ENCODE results near the gene SF3B2. TPM values are rescaled to one million over a fixed set of nuclear protein-coding genes. Genes with fewer than 3 reads are reported as not detected.
A peak's percentile ranks its signal among the peaks of the same experiment; 100 is the strongest.

The SF3B2 gene
- total and polyA plus RNA-seq, 2 donors (not counting 1 experiment from before 2014, with no cell fraction given) = 139 to 205 TPM

DNA sequence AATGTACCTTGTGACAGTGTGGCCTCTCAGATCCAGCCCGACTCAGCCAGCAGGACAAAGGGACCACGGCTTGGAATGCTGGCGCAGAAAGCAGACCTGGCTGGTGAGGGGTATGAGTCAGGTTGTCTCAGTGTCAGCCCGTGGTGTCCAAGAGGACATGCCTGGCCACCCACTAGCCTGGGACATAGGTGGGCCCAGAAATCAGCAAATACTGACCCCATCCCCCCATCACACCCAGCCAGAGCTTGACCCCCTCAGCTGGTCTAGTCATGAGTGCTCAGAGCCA, 45.3 kb upstream of the SF3B2 start:
- CTCF ChIA-PET = interaction anchor here (1.6 kb wide), 1 partner anchor 38 kb away, joined by 4 read pairs; no protein-coding TSS in a partner anchor
- TF ChIP-seq CTCF (IDR thresholded peaks at IDR 0.05) = no peak
- no peak for TF ChIP-seq EZH2 (IDR thresholded peaks at IDR 0.05; ENCODE audit: borderline replicate concordance, insufficient read depth, low read depth, low read length, poor library complexity, severe bottlenecking)

GRCh38 chr11:66007201-66007634, 44.9 kb upstream of the SF3B2 start:
- WGBS (ENCODE audit: insufficient coverage) = 87% methylated on average over 5 of the region's 5 CpGs
- POLR2A ChIA-PET = no interaction called here
- no peak overlapping the region for H3K4me2 ChIP-seq (replicated peaks; ENCODE audit: low read depth, low read length, poor library complexity, severe bottlenecking)

More for the DNA sequence above, 45.3 kb upstream of the SF3B2 start:
- H4K20me1 ChIP-seq (ENCODE audit: control insufficient read depth, insufficient read depth, low read length, poor library complexity, severe bottlenecking) = peaks cover 28% of the 10 kb centered on the region
- peaks cover 21% of the 10 kb centered on the region for H3K4me1 Mint-ChIP-seq
- no peak overlapping the region for H3K4me2 ChIP-seq (replicated peaks; ENCODE audit: low read depth, low read length, poor library complexity, severe bottlenecking)
- POLR2A ChIA-PET = no interaction called here
- no peak overlapping the region for H3K4me3 Mint-ChIP-seq
- peaks cover 0 to 23% of the 10 kb centered on the region in 2 experiments for H3K36me3 ChIP-seq (replicated peaks in 1 of 2; ENCODE audit: control extremely low read depth in 1 of 2, control insufficient read depth in 1 of 2, extremely low read depth in 1 of 2, insufficient read depth in 2 of 2, low read length in 1 of 2)
- no peak overlapping the region for H3K4me3 ChIP-seq (ENCODE audit: control extremely low read depth in 1 of 5, extremely low read depth in 1 of 5, insufficient read depth in 1 of 5, low read depth in 2 of 5, low read length in 4 of 5)
- no peak overlapping the region for H2AFZ ChIP-seq (ENCODE audit: insufficient read depth, low read depth, low read length, poor library complexity, severe bottlenecking)
- DNase-seq (peak; percentile 24), ATAC-seq (ENCODE audit: low read depth) (no peak)
- H3K9ac ChIP-seq (ENCODE audit: low read length) = no peak overlapping the region
- peaks cover 0 to 3% (median 0%) of the 10 kb centered on the region in 3 donors for H3K9me3 ChIP-seq (ENCODE audit: control extremely low read depth in 1 of 3, control insufficient read depth in 2 of 3, insufficient read depth in 1 of 3, low read length in 2 of 3)
- peaks cover 22% of the 10 kb centered on the region for H3K79me2 ChIP-seq (ENCODE audit: control insufficient read depth, insufficient read depth, low read length)
- intact Hi-C loops (cut with micrococcal nuclease) = no loop called here
- WGBS (ENCODE audit: insufficient coverage) = 100% methylated on average over 3 of the region's 4 CpGs
- H3K27me3 ChIP-seq (replicated peaks in 1 of 4; ENCODE audit: control extremely low read depth in 1 of 4, control insufficient read depth in 3 of 4, insufficient read depth in 4 of 4, low read length in 3 of 4) = peaks cover 0 to 7% (median 6%) of the 10 kb centered on the region in 4 experiments
- H3K27me3 Mint-ChIP-seq = peaks cover 6% of the 10 kb centered on the region
- H3K27ac Mint-ChIP-seq = no peak overlapping the region
- H3K9me3 Mint-ChIP-seq (ENCODE audit: insufficient read depth) = no peaks in the 10 kb centered on the region
- no peak overlapping the region for H3K27ac ChIP-seq (ENCODE audit: low read length in 2 of 2)
- peaks cover 13% of the 10 kb centered on the region in 2 donors for H3K4me1 ChIP-seq (ENCODE audit: control insufficient read depth in 2 of 2, insufficient read depth in 2 of 2, low read length in 2 of 2)

More at GRCh38 chr11:66007201-66007634, 44.9 kb upstream of the SF3B2 start:
- Histone ChIP-seq H3K27ac (ENCODE audit: low read length in 2 of 2) (no peak overlapping the region), H3K79me2 (ENCODE audit: control insufficient read depth, insufficient read depth, low read length) (peaks cover 22% of the 10 kb centered on the region), H3K9ac (ENCODE audit: low read length) (no peak overlapping the region), H2AFZ (ENCODE audit: insufficient read depth, low read depth, low read length, poor library complexity, severe bottlenecking) (no peak overlapping the region), H4K20me1 (ENCODE audit: control insufficient read depth, insufficient read depth, low read length, poor library complexity, severe bottlenecking) (peaks cover 28% of the 10 kb centered on the region), H3K4me1 (ENCODE audit: control insufficient read depth in 2 of 2, insufficient read depth in 2 of 2, low read length in 2 of 2) (peaks cover 17% of the 10 kb centered on the region in 2 donors), H3K9me3 (ENCODE audit: control extremely low read depth in 1 of 3, control insufficient read depth in 2 of 3, insufficient read depth in 1 of 3, low read length in 2 of 3) (peaks cover 0 to 3% (median 0%) of the 10 kb centered on the region in 3 donors), H3K36me3 (replicated peaks in 1 of 2; ENCODE audit: control extremely low read depth in 1 of 2, control insufficient read depth in 1 of 2, extremely low read depth in 1 of 2, insufficient read depth in 2 of 2, low read length in 1 of 2) (peaks cover 0 to 23% of the 10 kb centered on the region in 2 experiments), H3K4me3 (ENCODE audit: control extremely low read depth in 1 of 5, extremely low read depth in 1 of 5, insufficient read depth in 1 of 5, low read depth in 2 of 5, low read length in 4 of 5) (no peak overlapping the region), H3K27me3 (replicated peaks in 1 of 4; ENCODE audit: control extremely low read depth in 1 of 4, control insufficient read depth in 3 of 4, insufficient read depth in 4 of 4, low read length in 3 of 4) (peaks cover 0 to 11% (median 7%) of the 10 kb centered on the region in 4 experiments)
- TF ChIP-seq EZH2 (IDR thresholded peaks at IDR 0.05; ENCODE audit: borderline replicate concordance, insufficient read depth, low read depth, low read length, poor library complexity, severe bottlenecking) (no peak), CTCF (IDR thresholded peaks at IDR 0.05) (no peak)
- H3K4me3 Mint-ChIP-seq = no peak overlapping the region
- no peak for DNase-seq
- peaks cover 17% of the 10 kb centered on the region for H3K4me1 Mint-ChIP-seq
- CTCF ChIA-PET = interaction anchor here (1.6 kb wide), 1 partner anchor 38 kb away, joined by 4 read pairs; no protein-coding TSS in a partner anchor
- no peak for ATAC-seq (ENCODE audit: low read depth)
- H3K27ac Mint-ChIP-seq = no peak overlapping the region
- intact Hi-C loops (cut with micrococcal nuclease) = no loop called here
- H3K27me3 Mint-ChIP-seq = peaks cover 6% of the 10 kb centered on the region
- no peaks in the 10 kb centered on the region for H3K9me3 Mint-ChIP-seq (ENCODE audit: insufficient read depth)
